NCI-H2081 treated with DMSO at 0.1 percent for 48 hours (cell line): ENCODE measurements around the gene ADCY5.

Source experiments
- DNase-seq: peaks from one replicate; lab custom pipeline; 2025; lab: John Stamatoyannopoulos, UW

The ADCY5 gene

DNA sequence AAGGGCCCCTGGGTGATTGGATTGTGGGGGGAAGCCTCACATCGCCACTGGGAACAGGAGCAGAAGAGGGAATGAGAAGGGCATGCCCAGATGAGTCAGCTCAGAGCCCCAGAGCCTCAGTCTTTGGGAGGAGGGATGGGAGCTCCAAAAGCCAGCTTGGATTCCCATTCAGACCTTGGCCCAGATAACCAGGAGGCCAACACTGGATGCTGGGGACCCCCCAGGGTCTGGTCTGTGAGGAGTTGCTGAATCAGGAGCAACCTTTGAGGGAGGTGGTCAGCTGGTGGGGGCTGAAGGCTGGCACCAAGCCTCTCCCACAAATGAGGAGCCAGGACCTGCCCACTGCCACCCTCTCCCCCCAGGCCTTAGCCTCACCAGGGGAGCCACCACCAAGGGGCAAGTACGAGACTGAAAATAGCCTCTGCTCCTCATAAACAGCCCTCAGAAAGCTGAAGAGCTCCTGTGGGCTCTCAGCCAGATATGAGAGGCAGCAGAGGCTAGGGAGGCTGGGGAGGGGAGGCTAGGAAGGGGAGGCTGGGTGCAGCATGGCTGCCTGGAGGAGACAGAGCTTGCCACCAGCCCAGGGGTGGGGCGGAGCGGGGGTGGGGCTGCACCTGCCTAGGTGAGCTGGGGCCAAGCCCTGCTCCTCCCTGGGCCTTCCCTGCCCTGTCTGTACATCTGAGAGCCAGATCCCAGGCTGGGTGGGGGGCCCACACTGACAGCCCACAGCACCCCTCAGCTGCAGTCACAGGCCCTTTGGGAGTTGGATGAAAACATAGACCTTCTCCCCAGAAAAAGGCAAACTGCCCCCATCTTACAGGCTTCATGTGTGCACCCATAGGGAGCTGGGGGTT lies 147.3 kb downstream of the ADCY5 start:
- DNase-seq = no peak

DNA sequence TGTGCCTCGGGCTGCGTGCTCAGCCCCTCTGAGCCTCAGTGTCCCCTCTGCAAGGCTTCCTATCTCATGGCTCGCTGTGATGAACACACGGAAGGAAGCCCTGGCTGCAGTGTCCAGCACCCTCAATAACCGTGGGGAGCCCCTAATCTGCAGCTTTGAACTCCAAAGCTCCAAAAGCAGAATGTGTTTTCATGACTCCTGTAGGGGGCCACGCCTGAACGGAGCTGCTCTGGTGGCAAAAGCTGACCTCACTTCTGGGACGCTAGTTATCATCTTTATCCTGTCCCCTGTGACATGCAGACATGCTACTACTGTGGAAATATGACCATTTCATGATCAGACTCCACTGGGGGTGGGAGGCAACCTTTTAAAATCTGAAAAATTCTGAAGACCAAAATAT lies 148.3 kb downstream of the ADCY5 start:
- no peak for DNase-seq

DNA sequence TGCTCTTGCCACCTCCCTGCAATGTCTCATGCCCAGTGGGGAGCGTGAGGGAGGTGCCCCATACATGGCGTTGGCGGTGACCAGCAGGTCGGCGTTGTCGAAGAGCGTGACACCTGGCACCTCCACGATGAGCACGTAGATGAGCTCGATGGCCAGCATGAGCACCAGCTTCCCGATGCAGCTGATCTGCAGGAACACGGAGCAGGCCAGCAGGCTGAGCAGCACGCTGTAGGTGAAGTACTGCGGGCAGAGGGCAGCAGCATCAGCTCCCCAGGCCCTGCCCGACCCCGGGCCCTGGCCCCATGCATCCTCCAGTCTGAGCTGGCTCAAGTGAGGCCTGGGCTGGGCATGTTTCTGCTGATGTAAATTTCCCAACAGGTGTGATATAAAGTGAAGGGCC lies 148.8 kb downstream of the ADCY5 start:
- DNase-seq = no peak

DNA sequence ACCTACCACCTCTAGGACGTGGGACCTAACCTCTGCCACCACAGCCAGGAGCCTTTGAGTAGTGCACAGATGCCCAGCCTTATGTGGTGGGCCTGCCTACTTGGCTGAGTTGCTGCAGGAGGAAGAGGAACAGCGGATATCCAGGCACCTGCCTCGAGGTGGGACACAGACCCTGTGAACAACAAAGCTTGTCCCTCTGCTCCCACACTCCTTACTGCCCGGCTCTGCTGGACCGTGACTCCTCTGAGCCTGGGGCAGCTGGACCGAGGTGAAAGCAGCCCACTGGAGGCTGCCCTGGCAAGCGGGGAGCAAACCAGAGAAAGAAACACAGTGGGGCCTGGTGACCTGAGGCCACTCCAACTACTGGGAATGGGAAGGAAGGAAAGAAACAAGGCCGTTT lies 149.3 kb downstream of the ADCY5 start:
- DNase-seq = no peak

DNA sequence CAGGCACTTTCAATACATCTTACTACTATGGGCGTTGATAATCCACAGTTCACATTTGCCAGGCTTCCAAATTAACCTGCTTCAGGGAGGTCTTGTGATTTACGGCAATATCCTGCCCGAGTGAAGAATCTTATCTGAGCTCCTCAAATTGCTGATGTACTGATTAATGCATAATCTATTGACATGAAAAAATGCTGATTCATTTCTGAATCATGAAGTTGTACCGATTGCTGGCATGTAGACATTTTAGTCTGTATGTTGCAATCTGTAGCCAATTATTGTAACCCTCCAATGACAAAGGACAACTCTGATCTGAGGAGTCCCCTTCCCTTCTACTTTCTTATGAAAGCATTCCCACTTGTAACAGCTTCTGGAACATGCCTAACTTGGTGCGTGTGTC lies 150.0 kb downstream of the ADCY5 start:
- no peak for DNase-seq

DNA sequence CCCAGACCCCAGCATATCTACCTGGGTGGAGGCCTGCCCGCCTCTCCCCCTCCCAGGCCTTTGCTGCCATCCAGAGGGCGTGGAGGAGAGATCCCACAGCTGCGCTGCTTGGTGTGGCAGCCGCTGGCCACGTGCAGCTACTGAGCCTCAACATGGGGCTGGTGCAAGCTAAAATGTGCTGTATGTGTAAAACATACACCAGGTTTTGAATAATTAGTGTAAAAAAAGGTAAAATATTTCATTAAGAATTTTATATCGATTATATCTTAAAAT lies 151.3 kb downstream of the ADCY5 start:
- DNase-seq = no peak

DNA sequence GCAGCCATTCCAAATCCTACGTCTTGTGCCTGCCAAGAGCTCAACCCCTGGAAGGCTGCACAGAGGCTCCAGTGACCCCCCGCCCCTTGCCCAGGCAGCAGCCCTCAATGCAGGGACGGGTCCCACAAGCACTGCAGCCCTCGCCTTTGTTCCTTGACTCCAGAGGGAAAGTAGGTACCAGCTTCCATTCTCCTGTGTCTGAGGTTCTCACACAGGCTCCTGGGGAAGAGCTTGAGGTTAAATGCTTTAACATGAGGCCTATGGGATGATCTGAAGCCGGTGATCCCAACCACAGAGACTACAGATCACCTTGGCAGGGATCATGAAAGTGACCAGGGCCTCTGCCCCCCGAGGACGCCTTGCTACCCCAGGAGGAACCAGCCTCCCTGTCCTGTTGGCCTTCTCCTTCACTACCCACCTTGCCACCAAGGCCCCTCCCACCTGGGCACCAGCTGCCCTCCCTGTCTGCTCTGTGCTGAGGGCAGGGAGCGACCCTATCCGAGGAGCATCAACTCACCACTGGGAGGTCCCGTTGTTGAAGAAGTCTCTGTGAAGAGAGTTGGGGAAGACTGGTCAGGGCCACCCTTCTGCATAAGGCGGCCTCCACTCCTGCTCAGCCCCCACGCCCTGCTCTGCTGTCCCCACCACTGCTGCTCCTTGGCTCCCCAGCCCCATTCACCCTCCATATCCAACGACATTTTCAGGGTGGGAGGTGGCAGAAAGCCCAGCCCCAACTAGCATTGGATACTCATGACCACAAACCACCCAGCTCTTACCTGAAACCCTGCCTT lies 151.9 kb downstream of the ADCY5 start:
- no peak for DNase-seq

DNA sequence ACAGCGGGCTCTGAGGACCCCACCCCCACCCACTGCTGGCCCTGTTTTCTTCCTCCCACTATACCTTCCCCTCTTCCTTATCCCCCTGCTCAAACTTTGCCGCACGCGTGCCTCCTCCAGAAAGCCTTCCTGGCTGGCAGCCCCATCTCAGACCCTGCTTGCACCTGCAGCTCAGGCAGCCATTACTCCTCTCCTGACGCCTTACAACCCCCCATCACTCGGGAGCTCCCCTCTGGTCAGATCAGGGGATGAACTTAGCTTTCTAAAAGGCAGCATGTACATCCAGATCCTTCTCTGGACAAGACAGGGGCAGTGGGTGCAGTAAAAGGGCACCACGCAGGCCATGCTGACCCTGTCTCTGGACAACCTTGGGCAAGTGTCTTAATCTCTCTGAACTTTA lies 152.6 kb downstream of the ADCY5 start:
- no peak for DNase-seq

DNA sequence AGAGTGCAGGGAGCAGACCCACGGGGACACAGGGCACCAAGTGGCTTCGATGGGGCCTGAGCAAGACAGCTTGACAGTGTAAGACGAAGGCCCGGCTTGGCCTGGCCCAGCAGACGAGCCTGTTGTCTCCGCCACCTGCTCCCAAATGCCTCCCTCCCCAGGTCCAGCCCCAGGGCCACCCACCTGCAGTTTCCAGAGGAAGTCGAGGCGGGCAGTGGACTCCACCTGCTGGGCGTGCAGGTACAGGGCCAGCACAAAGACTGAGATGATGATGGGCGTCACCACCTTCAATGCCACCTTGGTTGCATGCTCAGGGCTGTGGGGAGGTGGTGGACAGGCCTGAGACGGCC lies 153.0 kb downstream of the ADCY5 start:
- DNase-seq = no peak

DNA sequence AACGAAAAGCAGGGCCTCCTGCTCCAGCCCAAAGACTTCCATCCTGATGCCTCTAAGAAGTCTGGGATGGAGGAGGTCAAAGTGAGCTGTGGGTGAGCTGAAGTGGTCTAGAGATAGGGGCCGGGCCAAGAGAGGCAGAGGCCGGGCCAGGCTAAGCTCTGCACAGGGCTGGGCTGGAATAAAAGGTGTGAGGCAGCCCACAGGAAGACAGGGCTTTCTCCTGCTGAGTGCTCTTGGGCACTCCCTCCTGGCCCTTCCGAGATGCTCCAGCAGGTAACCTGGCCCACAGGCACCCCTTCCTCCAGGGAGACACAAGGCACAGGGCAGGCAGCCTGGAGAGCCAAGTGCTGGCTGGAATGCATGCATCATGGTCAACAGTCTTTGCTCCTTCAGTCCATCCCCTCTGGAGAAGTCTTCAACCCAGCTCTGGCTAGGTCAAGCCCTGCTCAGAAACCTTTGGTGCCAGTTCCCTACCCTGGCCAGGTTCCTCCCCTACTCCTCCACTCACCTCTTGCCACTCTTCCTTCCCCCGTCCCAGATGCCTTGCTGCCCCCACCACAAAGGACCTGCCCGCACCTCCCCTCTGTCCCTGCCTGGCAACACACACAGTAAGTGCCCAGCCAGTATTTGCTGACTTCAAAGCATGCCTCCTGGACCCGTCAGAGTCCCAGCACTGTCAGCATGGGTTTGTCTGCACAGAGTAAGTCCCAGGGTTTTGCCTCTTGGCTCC lies 153.6 kb downstream of the ADCY5 start:
- no peak for DNase-seq

DNA sequence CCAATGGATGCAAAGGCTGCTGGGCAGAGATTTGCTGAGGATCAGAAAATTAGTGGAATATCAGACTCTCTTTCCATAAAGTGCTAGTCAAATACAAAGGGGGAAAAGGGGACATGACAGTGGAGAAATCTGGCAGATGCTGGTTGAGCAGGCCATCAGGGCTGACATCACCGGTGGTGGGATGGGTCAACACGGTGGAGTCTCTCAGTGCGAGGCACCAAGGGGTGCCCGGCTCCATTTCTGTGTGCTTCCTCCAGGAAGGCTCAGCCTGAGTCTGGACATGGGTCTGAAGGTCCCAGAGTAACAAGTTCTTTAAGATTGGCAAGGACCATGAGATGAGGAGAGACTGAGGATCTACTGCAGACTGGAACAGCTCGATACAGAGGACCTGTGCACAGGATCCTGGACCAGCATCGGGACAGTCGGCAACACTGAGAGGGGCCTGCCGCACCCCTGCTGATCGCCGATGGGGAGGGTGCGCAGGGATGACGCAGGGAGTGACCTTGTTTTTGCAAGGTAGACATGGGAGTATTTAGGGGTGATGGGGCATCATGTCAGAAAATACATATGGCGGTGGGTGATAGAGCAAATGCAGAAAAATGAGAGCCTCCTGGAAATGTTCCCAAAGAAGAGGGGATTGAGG lies 154.5 kb downstream of the ADCY5 start:
- DNase-seq = no peak

DNA sequence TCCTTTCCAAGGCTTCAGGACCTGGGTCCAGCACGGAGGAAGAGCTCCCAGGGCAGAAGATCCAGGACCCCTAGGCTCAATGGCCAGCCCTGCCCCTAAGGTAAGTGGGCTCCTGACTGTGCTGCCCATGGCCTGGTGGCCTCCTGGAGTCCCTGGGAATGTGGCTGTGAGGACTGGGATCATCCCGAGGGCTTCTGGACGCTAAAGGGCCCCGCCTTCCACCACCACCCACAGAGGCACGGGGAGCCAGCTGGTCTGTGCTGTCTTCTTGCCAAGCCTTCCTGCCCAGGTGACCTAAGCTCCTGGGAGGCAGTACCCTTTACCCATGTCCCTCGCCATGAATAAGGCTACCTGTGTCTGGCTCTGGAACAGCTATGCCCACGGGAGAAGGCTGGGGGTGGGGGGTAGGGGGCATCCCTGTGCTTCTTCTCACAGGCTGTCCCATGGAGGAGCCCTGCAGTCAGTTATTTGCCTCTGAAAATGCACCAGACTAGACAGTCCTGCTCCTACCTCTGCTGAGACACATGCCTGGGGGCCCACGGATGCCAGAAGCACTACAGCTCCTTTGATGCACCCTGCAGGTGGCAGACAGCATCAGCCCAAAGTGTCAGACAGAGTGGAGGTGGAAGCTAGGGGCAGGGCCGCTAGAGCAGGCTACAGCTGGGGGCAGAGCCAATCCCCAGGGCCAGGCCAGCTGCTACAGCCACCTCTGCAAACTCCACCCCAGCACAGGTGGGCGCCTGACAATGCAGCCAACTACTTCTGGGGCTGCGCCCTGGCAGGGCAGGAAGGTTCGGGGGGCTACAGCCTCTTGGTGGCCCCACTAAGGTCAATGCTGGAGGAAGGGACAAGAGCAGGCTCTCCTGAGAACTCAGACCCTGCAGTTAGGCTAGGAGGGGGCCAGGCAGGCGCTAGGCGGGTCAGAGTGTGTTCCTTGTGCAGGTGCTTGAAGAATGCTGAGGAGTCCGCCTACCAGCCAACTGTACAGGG lies 156.3 kb downstream of the ADCY5 start:
- DNase-seq = no peak

DNA sequence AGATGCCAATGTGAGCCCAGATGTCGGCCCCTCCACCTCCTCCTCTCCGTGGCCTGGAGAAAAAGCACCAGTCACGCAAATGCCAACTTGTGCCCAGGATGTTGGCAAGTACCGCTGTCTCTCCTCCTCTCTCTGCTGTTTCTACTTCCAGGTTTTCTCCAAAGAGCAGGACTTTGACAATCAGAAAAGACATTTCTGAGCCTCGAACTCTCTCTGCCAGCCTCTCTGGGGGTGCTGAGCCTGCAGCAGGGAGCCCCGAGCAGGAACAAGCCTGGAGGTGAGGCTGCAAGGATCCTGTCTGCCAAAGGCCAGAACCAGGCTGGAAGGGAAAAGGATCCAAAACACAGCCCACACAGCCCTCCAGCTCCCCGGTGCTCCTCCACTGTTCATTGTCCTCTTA lies 157.5 kb downstream of the ADCY5 start:
- DNase-seq = no peak

DNA sequence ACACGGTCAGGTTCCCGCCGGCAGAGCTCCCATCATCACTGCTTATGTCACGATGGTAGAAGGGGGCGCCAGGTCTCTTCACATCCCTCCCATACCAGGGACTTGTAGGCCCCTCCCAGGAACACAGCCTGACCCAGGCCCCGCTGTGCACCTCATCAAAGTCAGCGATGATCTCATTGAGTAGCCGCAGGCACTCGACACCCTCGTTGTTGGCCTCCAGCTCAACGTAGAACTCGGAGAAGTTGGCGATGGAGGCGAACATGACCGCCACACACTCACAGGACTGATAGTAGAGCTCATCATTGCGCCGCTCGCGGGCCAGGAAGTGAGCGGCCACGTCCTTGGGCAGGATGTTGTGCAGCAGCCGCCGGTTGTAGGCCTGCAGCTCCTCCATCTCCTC lies 157.9 kb downstream of the ADCY5 start:
- DNase-seq = no peak

DNA sequence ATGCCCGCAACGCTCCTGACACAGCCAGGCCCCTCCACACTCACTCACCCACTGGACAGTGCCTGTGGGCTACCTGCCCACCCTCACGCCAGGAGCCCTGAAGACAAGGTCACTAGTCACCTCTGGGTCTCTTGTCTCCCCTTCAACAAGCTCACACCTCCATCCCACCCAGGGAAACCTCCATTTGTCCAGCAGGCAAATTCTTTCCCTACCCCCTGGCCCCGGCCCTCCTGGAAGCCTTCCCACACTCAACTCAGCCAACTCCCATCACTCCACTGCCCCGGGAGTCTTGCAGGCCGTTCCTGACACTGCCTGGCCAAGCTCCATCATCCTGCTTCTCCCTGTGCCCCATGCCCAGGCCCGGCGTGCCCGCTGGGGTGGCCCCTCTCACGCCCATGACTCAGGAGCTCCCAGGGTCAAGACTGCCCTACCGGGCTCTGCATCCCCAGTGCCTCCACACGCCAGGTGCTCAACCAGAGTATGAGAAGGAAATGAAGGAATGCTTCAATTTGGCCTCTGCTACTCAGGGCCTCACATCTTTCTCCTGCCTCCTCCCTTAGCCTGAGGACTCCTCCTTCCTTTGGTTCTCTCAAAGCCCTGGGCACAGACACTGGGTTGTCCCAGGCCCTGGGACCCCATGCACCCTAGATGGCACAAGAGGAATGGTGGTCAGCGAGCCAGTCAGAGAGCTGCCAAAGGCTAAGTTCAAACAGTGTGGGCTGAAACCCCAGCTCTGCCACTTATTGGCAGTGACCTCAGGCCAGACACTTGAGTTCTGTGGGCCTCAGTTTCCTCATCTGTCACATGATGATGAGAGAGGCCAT lies 158.6 kb downstream of the ADCY5 start:
- no peak for DNase-seq

DNA sequence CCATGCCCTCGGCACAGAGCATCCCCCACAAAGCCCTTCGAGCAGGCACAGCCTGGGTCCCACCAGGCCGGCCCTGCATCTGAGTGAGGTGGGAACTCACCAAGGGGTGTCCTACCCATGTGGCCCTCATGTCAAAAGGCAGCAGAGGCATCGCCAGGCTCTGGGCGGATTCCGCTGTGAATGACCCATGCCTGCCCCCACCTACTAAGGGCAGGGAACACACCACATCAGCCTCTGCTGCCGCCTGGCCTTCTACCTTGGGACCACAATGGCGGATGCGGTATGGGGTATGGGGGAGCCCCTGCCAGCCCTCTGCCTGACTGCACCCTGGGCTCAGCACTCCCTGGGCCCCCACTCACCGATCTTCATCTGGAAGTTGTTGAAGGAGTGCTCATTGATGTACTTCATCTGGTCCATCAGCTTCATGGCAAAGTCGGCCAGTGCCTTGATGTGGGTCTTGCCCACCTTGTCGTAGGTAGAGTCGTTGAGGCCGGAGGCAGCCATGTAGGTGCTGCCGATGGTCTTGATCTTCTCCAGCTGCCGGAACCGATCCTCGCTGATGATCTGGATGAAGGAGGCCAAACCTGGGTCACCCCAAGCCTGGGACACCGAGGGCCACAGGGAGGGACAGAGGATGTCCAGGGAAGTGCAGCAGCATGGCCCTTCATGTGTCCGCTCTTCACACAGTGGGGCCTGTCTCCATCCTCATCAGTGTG lies 159.3 kb downstream of the ADCY5 start:
- no peak for DNase-seq

DNA sequence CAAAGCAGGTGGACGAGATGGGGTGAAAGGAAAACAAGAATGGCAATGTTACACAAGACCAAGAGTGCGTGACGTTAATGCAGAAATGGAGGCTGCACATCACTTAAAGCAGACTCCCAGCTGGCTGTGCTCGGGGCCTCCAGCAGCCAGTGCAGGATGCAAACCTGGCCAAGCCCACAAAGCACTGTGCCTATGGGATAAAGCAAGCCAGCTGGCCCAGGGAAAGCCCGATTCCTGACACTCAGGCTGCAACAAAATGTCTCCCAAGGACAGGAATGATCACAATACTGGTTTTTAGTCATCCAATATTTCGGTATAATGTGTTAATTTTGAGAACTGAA lies 161.0 kb downstream of the ADCY5 start:
- no peak for DNase-seq

DNA sequence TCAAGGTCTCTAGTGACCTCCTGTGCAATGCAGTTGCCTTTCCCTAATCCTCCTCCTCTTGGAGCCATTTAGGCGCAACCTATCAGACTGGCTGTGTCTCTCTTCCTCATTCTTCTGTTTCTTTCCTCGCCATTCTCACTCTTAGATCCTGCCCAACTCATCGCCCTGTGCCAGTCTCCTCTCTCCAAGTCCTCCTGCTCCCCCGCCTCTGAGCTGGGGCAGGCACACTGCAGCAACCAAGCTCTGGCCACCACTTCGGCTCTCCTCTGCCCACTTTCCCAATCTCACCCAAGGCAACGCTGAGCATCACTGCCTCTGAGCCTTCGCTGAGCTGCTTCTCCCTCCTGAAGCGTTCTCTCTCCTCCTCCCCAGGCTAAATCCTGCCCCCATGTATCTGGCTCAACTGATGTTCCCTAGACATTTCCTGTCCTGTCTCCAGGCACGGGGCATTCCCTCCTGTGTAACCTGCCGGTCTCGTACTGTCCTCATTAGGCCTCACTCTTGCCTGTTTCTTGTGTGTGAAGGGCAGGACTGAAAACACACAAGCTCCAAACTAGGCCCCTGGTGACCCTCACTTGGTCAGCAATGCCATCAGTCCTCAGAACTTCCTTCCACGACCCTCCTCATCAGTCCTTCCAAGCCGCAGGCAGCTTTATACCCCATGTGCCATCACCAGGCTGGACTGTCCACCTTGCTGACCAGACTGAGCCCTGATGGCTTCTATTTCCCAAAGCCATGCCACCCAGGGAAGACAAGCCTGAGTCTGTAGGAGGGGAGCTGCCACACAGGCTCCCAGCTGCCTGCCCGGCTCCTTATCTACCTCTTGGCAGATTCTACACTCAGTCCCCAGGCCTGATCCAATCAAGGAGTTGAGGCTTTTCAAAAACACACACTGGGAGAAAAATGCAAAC lies 161.6 kb downstream of the ADCY5 start:
- no peak for DNase-seq
